ENCODE measurements around the gene GAB2.

Gene GAB2

GRCh38 chr11:78313181-78313795, 104.3 kb downstream of the GAB2 start:
- H3K9me3 ChIP-seq (ENCODE audit: low read depth, low read length), result no peaks in the 10 kb centered on the region
- no peaks in the 10 kb centered on the region for H3K36me3 ChIP-seq (ENCODE audit: insufficient read depth, low read length)
- no peak overlapping the region for H3K27ac ChIP-seq
- TF ChIP-seq FOXP2 (optimal IDR thresholded peaks at IDR 0.05; ENCODE audit: control extremely low read depth, extremely low read length, insufficient read depth), result no peak
- no peak for TF ChIP-seq EZH2 (IDR thresholded peaks at IDR 0.05)
- no peak for TF ChIP-seq POLR2AphosphoS5 (IDR thresholded peaks at IDR 0.05; ENCODE audit: borderline replicate concordance, low read depth, low read length)
- no peak overlapping the region for H3K4me3 ChIP-seq
- no peak for DNase-seq (ENCODE audit: low read depth, low spot score)
- no peak overlapping the region for H3K9ac ChIP-seq (ENCODE audit: insufficient read length)

GRCh38 chr11:78312712-78313111, 104.9 kb downstream of the GAB2 start:
- no peak for DNase-seq (ENCODE audit: low read depth, low spot score)
- TF ChIP-seq EZH2 (IDR thresholded peaks at IDR 0.05), result no peak
- no peak for TF ChIP-seq POLR2AphosphoS5 (IDR thresholded peaks at IDR 0.05; ENCODE audit: borderline replicate concordance, low read depth, low read length)
- TF ChIP-seq FOXP2 (optimal IDR thresholded peaks at IDR 0.05; ENCODE audit: control extremely low read depth, extremely low read length, insufficient read depth), result no peak
- no peak overlapping the region for H3K9ac ChIP-seq (ENCODE audit: insufficient read length)
- no peaks in the 10 kb centered on the region for H3K36me3 ChIP-seq (ENCODE audit: insufficient read depth, low read length)
- H3K9me3 ChIP-seq (ENCODE audit: low read depth, low read length), result no peaks in the 10 kb centered on the region
- H3K27ac ChIP-seq, result no peak overlapping the region
- no peak overlapping the region for H3K4me3 ChIP-seq

DNA sequence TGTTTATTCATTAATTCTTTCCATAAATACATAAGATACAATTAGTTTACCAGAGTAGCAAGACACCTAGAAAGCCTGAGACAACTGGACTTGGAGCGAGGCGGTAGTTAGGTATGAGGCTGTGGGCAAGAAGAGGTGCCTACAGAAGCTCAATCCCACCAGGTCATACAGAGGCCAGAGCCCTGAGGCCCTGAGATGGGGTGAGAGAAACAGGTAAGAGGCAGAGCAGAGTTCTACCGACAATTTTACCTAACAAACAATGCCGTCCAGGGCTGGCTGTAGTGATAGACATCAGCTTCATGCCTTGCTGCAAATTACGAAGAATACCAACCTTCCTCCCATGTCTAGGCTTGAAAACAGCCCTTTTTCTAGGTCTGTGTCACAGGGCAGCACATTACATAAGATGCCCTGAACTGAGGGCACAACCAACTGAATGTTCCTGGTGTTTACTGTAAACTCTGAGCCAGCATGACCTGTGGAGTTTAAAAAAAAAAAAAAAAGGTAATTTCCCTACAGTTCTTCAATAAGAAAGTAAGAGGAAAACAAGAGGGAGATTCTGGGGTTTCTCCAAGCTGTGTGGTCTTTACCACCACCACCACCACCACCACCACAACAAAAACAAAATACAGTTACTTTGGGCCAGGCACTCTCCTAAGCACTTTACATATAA, 105.8 kb downstream of the GAB2 start:
- TF ChIP-seq EZH2 (IDR thresholded peaks at IDR 0.05), result no peak
- TF ChIP-seq POLR2AphosphoS5 (IDR thresholded peaks at IDR 0.05; ENCODE audit: borderline replicate concordance, low read depth, low read length), result no peak
- TF ChIP-seq FOXP2 (optimal IDR thresholded peaks at IDR 0.05; ENCODE audit: control extremely low read depth, extremely low read length, insufficient read depth), result no peak
- H3K4me3 ChIP-seq, result no peak overlapping the region
- no peak overlapping the region for H3K9ac ChIP-seq (ENCODE audit: insufficient read length)
- H3K9me3 ChIP-seq (ENCODE audit: low read depth, low read length), result no peaks in the 10 kb centered on the region
- no peaks in the 10 kb centered on the region for H3K36me3 ChIP-seq (ENCODE audit: insufficient read depth, low read length)
- no peak overlapping the region for H3K27ac ChIP-seq
- no peak for DNase-seq (ENCODE audit: low read depth, low spot score)

GRCh38 chr11:78310500-78310909, 107.1 kb downstream of the GAB2 start:
- Histone ChIP-seq H3K27ac (no peak overlapping the region), H3K9me3 (ENCODE audit: low read depth, low read length) (no peaks in the 10 kb centered on the region), H3K36me3 (ENCODE audit: insufficient read depth, low read length) (no peaks in the 10 kb centered on the region), H3K4me3 (no peak overlapping the region), H3K9ac (ENCODE audit: insufficient read length) (no peak overlapping the region)
- DNase-seq (ENCODE audit: low read depth, low spot score), result no peak
- TF ChIP-seq EZH2 (IDR thresholded peaks at IDR 0.05) (no peak), POLR2AphosphoS5 (IDR thresholded peaks at IDR 0.05; ENCODE audit: borderline replicate concordance, low read depth, low read length) (no peak), FOXP2 (optimal IDR thresholded peaks at IDR 0.05; ENCODE audit: control extremely low read depth, extremely low read length, insufficient read depth) (no peak)

GRCh38 chr11:78304201-78304600, 113.4 kb downstream of the GAB2 start:
- no peaks in the 10 kb centered on the region for H3K36me3 ChIP-seq (ENCODE audit: insufficient read depth, low read length)
- no peak for TF ChIP-seq FOXP2 (optimal IDR thresholded peaks at IDR 0.05; ENCODE audit: control extremely low read depth, extremely low read length, insufficient read depth)
- TF ChIP-seq POLR2AphosphoS5 (IDR thresholded peaks at IDR 0.05; ENCODE audit: borderline replicate concordance, low read depth, low read length), result no peak
- no peak for TF ChIP-seq EZH2 (IDR thresholded peaks at IDR 0.05)
- no peaks in the 10 kb centered on the region for H3K9me3 ChIP-seq (ENCODE audit: low read depth, low read length)
- no peak overlapping the region for H3K27ac ChIP-seq
- DNase-seq (ENCODE audit: low read depth, low spot score), result no peak
- no peak overlapping the region for H3K4me3 ChIP-seq
- no peak overlapping the region for H3K9ac ChIP-seq (ENCODE audit: insufficient read length)

DNA sequence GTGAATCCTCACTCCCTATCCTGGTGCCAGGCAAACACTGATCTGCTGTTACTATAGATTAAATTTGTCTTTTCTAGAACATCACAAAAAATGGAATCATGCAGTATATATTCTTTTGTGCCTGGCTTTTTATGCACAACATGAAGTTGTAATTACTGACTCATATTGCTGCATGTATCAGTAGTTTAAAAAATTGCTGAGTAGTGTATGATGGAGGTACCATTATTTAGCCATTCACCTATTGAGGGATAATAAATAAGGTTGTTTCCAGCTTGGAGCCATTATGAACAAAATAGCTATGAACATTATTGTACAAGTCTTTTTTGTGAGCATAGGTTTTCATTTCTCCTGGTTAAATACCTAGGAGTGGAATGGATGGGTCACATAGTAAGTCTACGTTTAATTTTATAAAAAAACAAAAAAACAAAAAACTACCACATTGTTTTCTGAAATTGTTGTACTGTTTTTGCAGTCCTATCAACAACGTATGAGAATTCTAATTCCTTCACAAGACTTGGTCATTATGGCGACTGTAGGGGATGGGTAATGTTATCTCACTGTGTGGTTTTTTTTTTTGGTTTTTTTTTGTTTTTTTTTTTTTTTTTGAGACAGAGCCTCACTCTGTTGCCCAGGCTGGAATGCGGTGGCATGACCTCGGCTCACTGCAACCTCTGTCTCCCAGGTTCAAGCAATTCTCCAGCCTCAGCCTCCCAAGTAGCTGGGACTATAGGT, 117.3 kb downstream of the GAB2 start:
- TF ChIP-seq EZH2 (IDR thresholded peaks at IDR 0.05), result no peak
- no peak for TF ChIP-seq FOXP2 (optimal IDR thresholded peaks at IDR 0.05; ENCODE audit: control extremely low read depth, extremely low read length, insufficient read depth)
- TF ChIP-seq POLR2AphosphoS5 (IDR thresholded peaks at IDR 0.05; ENCODE audit: borderline replicate concordance, low read depth, low read length), result no peak
- H3K27ac ChIP-seq, result no peak overlapping the region
- DNase-seq (ENCODE audit: low read depth, low spot score), result no peak
- no peaks in the 10 kb centered on the region for H3K9me3 ChIP-seq (ENCODE audit: low read depth, low read length)
- no peaks in the 10 kb centered on the region for H3K36me3 ChIP-seq (ENCODE audit: insufficient read depth, low read length)
- H3K4me3 ChIP-seq, result no peak overlapping the region
- no peak overlapping the region for H3K9ac ChIP-seq (ENCODE audit: insufficient read length)

- DNase-seq (ENCODE audit: low read depth, low spot score), result no peak
- Histone ChIP-seq H3K9me3 (ENCODE audit: low read depth, low read length) (no peaks in the 10 kb centered on the region), H3K27ac (no peak overlapping the region), H3K36me3 (ENCODE audit: insufficient read depth, low read length) (no peaks in the 10 kb centered on the region), H3K4me3 (no peak overlapping the region), H3K9ac (ENCODE audit: insufficient read length) (no peak overlapping the region)
- no peak for TF ChIP-seq FOXP2 (optimal IDR thresholded peaks at IDR 0.05; ENCODE audit: control extremely low read depth, extremely low read length, insufficient read depth)
- TF ChIP-seq EZH2 (IDR thresholded peaks at IDR 0.05), result no peak
- TF ChIP-seq POLR2AphosphoS5 (IDR thresholded peaks at IDR 0.05; ENCODE audit: borderline replicate concordance, low read depth, low read length), result no peak
Measured at GRCh38 chr11:78299000-78299710, 118.5 kb downstream of the GAB2 start.

DNA sequence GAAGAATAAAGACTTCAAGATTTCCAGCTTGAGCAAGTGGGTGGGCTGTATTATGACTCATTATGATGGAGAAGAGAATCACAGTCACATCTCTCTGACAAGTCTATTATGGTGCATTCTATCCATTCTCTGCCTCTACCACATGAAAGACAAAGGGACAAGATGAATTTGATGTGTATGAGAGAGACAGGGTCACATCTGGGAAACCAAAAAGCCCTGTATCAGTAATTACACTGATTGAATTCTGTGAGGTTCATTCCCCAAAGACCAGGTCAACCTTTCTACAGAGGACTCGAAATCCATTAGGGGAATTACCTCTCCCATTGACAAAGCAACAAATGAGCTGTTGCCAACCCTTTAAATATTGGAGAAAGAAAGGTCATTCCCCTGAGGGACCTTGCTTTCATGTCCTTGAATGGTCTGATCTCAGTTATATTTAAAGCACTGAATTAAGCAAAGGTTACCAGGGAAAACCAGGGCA, 119.3 kb downstream of the GAB2 start:
- H3K4me3 ChIP-seq, result no peak overlapping the region
- H3K36me3 ChIP-seq (ENCODE audit: insufficient read depth, low read length), result no peaks in the 10 kb centered on the region
- no peak overlapping the region for H3K27ac ChIP-seq
- TF ChIP-seq FOXP2 (optimal IDR thresholded peaks at IDR 0.05; ENCODE audit: control extremely low read depth, extremely low read length, insufficient read depth), result no peak
- no peak for TF ChIP-seq EZH2 (IDR thresholded peaks at IDR 0.05)
- TF ChIP-seq POLR2AphosphoS5 (IDR thresholded peaks at IDR 0.05; ENCODE audit: borderline replicate concordance, low read depth, low read length), result no peak
- DNase-seq (ENCODE audit: low read depth, low spot score), result no peak
- no peak overlapping the region for H3K9ac ChIP-seq (ENCODE audit: insufficient read length)
- H3K9me3 ChIP-seq (ENCODE audit: low read depth, low read length), result no peaks in the 10 kb centered on the region

All from SK-N-MC (cell line).